Fibroblast of villous mesenchyme (primary cell): ENCODE results near the gene TACC2. TPM values are rescaled to one million over a fixed set of nuclear protein-coding genes. Genes with fewer than 3 reads are reported as not detected.
"Not testable (repeated sequence)": the region's sequence is repeated elsewhere in the genome, so short reads cannot be mapped to it uniquely, and the experiment has no call there.

Experiments used
- DNase-seq: peaks from one replicate; pipeline ENCODE4 v3.0.0-alpha.2; 2010; ENCODE audit warnings: low read depth
- H3K4me3 ChIP-seq: 2 replicates; pipeline ENCODE4 v1.5.1; 2011; ENCODE audit warnings: low read depth, mild to moderate bottlenecking, low read length
- total RNA-seq: library from RNA; depleted of rRNA; stranded (reverse); fragments of >200 nt; gene quantifications from 2 replicates; pipeline ENCODE4 v1.2.3, GENCODE V29; 2012
- TF ChIP-seq, protein P1 (sequence below): IDR thresholded peaks from 2 replicates; pipeline ENCODE4 v1.5.1; 2012; ENCODE audit warnings: low read depth, mild to moderate bottlenecking, low read length; ENCODE audit not compliant: insufficient read depth

The TACC2 gene
- total RNA-seq, 1 donor: 5.6 TPM

DNA sequence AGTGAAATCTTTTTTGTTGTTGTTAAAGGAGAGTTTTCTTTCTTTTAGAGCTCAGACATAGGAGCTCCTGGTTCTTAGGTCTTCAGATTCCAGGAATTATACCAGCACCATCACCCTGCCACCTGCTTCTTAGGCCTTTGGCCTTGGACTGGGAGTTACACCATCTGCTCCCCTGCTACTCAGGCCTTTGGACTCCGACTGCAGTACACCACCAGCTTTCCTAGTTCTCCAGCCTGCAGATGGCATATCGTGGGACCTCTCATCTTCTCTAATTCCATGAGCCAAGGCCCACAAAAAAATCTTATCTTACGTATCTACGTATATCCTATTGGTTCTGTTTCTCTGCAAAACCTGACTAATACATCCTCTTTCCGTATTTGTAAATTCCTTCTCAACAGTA is 5.1 kb upstream of the TACC2 start:
- no peak overlapping the region for H3K4me3 ChIP-seq
- DNase-seq: no peak
- TF ChIP-seq, protein P1, sequence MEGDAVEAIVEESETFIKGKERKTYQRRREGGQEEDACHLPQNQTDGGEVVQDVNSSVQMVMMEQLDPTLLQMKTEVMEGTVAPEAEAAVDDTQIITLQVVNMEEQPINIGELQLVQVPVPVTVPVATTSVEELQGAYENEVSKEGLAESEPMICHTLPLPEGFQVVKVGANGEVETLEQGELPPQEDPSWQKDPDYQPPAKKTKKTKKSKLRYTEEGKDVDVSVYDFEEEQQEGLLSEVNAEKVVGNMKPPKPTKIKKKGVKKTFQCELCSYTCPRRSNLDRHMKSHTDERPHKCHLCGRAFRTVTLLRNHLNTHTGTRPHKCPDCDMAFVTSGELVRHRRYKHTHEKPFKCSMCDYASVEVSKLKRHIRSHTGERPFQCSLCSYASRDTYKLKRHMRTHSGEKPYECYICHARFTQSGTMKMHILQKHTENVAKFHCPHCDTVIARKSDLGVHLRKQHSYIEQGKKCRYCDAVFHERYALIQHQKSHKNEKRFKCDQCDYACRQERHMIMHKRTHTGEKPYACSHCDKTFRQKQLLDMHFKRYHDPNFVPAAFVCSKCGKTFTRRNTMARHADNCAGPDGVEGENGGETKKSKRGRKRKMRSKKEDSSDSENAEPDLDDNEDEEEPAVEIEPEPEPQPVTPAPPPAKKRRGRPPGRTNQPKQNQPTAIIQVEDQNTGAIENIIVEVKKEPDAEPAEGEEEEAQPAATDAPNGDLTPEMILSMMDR: no peak

DNA sequence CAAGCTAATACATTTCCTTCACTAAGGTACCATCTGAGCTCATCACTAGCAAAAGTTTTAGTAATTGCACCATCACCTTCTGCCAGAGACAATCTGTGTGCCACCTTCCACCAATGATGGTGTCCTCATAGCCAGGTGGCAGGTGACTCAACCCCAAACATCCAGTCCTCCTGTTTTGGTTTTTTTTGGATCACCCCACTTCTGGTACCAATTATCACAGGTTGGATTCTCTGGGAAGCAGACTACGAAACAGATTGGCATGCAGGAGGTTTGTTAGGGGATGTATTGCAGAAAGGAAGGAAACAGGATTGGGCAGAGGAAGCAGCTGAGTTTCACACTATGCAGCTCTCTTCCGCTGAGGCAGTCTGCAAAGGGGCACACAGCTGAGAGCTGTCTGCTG is 4.5 kb upstream of the TACC2 start:
- TF ChIP-seq, protein P1: no peak
- H3K4me3 ChIP-seq: no peak overlapping the region
- no peak for DNase-seq

DNA sequence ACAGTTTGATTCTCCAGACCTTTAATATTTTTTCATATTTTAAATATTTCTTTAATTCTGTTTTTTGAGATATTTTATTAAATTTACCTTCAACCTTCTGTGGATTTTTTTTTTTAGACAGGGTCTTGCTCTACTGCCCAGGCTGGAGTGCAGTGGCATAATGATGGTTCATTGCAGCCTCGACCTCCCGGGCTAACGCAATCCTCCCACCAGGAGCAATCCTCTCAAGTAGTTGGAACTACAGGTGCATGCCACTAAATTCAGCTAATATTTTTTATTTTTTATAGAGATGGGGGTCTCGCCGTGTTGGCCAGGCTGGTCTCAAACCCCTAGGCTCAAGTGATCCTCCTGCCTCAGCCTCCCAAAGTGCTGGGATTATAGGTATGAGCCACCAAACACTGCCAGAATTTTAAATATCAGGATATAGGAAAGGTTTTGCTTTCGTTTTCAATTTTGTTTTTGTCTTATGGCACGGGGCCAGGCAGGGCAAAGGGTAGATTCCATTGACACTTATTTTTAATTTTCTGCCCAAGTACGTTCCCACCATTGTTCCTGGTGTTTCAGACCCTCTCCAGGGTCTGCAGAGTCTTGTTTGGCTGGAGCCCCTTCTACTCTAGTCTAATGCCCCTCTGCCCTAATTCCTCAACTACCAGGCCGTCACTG is 1.2 kb downstream of the TACC2 start:
- H3K4me3 ChIP-seq: no peak overlapping the region
- DNase-seq: no peak
- TF ChIP-seq, protein P1: no peak

DNA sequence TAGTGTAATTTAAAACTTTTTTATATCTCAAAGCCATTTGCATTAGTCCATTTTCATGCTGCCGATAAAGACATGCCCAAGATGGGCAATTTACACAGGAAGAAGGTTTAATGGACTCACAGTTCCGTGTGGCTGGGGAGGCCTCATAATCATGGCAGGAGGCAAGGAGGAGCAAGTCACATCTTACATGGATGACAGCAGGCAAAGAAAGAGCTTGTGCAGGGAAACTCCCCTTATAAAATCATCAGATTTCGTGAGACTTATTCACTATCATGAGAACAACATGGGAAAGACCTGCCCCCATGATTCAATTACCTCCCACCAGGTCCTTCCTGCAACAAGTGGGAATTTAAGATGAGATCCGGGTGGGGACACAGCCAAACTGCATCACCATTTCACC is 2.8 kb downstream of the TACC2 start:
- DNase-seq, H3K4me3 ChIP-seq: not testable (repeated sequence)

DNA sequence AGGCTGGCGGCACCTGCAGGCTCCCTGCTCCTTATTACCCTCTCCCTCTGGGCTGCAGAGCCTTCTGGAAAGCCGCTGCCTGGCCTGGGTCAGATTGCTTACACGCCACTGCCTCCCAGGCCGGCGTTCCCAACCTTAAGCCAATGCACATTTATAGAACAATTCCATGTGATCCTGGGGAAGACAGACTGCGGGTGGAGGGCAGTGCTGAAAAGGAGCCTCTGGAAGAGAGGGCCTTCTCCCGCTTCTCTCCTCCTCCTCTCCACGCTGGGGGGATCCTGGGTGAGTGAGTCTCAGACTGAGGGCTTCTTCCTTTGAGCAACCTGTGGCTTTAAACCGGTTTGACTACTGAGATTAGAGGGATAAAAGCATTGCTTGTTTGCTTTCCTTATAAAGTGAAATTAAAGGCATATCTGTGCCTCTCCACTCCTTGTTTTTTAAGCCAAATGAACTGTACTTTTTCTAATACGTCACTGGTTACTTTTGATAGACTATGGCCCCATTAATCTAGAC is 5.5 kb downstream of the TACC2 start:
- H3K4me3 ChIP-seq: no peak overlapping the region
- TF ChIP-seq, protein P1: no peak
- DNase-seq: no peak

DNA sequence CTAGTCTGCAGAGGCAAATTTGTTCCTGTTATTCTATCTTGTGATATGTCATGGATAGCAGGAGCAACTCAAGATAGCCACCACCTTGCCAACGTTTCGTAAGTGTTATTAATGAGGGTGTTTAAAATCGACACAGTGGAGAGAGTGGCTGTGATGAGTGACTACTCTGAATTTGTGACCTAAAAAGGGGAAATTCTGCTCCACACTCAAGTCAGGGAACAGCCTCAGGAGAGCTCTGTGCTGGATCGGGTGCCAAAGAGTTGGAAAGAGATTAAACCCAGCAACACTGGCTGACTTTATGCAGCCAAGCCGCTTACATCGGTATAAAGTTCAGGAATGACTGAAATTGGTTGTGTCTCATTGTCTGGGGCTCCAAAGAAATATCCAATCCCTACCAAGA is 9.5 kb downstream of the TACC2 start:
- no peak for DNase-seq
- no peak overlapping the region for H3K4me3 ChIP-seq
- TF ChIP-seq, protein P1: no peak

DNA sequence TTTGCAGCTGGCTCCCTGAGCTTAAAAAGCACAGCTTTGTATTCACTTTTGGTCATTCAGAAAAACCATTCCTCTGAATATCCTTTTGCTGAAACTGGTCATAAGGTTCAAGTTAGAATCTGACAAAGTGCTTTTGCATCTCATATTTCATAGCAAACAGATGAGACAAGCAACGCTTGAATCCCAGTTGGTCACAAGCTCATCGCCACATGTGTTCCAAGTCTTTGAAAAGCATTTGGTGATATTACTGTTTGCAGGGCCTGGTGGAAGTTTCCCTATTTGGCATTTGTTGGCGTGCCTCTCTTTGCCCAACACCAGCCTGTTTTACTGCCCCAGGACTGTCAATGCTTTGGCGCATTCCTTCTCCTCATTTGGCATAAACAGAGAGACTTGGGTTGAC is 10.3 kb downstream of the TACC2 start:
- no peak for DNase-seq
- TF ChIP-seq, protein P1: no peak
- H3K4me3 ChIP-seq: no peak overlapping the region
